GM19025 (cell line): Measurements from ENCODE around the gene RGL2.
A peak's percentile ranks its signal among the peaks of the same experiment; 100 is the strongest.
"Not testable (repeated sequence)": the region's sequence is repeated elsewhere in the genome, so short reads cannot be mapped to it uniquely, and the experiment has no call there.

Experiments used
- ATAC-seq: cut with Tn5 transposase; IDR thresholded peaks from one replicate; pipeline ENCODE4 v1.9.1; 2021; ENCODE audit warnings: mild to moderate bottlenecking, low read depth, moderate library complexity; ENCODE audit not compliant: unreplicated experiment

RGL2 gene

GRCh38 chr6:33275795-33276580, 22.8 kb downstream of the RGL2 start:
- not testable (repeated sequence) for ATAC-seq

DNA sequence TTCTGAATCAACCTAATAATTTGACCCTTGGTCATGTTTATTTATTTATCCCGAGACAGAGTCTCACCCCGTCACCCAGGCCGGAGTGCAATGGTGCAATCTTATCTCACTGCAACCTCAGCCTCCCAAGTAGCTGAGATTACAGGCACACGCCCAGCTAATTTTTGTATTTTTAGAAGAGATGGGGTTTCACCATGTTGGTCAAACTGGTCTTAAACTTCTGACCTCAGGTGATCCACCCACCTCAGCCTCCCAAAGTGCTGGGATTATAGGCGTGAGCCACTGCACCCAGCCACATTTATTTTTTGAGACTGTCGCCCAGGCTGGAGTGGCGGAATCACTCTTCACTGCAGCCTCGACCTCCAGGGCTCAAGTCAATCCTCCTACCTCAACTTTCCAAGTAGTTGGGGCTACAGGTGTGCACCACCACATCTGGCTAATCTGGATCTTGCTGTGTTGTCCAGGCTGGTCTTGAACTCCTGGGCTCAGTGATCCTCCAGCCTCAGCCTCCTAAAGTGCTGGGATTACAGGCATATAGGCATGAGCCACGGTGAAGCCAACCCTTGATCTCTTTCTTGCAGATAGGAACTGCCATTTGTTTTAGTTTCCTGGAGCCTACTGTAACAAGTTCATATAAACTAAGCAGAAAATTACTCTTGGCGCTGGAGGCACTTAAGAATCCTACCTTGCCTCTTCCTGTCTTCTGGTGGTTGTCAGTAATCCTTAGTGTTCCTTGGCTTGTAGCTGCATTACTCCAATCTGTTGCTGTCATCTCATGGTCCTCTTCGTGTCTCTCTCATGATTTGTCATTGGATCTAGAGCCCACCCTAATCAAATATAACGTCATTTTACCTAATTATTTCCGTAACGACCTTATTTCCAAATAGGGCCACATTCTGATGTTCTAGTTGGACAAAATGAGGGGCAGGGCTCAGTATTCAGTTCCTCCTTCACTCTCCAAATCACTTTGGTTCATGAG, 24.5 kb downstream of the RGL2 start:
- ATAC-seq = no peak

DNA sequence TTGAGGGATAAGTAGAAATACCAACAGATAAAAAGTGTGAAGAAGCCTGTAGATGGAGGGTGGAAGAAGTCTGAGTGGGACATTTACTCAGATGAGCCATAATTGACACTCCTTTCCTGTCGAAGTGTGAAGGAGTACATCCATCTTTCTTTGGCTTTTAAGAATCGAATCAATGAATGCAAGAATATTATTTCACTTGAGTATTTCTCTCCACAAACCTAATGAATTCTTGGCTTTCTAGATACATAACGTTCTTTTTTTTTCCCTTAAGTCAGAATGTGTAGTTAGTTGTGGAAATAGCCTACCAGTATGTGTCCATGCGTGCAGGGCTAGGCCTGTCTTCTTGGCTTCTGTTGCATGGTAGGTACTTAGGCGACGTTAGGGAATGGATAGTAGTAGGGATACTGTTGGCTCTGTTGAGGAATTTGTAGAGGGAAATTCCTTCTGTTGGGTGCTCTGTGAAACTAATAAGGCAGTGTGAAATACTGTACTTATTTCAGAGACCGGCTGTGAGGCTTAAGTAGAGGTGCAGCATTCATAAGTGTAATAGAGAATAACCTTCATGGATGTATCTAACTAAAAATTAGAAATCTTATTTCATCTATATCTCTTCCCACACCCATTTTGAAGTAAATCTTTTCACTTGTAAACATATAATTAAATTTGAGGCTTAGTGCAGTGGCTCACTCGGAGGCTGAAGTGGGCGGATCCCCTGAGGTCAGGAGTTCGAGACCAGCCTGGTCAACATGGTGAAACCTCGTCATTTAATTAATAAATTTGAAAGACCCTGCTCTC, 25.4 kb downstream of the RGL2 start:
- no peak for ATAC-seq

GRCh38 chr6:33272275-33273128, 26.2 kb downstream of the RGL2 start:
- no peak for ATAC-seq

DNA sequence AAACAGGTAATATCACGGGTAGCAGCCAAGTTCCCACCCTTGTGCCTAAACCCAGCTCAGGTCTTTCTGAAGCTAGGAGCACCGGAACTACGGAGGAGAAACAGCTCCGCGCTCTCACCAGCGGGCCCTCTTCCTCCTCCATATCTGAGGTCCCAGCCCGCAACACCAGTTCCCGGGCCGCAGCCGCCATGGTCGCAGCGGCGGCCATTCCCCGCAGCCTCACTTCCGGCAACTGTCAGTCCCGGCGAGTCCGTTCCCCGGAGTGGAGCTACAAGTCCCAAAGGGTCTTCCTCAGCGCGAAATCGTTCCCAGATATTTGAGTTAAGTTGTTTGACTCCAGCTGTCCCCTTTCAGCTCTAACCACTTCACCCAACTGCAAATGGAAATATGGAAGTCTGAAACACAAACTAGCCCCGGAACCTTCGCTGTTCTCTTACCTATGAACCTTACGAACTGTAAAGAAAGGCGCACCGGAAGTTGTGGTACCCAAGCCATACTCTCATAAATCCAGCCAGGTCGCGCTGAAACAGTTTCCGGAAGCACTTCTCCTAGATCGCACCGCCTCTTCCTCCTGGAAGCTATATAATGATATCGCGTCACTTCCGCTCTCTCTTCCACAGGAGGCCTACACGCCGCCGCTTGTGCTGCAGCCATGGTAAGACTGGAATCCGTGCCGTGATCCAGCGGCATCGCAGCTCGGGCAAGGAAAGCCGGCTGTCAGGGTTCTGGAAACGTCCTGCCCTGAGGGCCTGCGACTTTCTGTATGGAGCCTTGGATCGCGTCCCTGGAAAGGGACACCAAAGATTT, 27.1 kb downstream of the RGL2 start, which contains the start of the genes RPS18 and VPS52:
RPS18 (plus strand) TSS at position 608 of the 807 bp plus-strand sequence; CDS start at position 653, 45 bp downstream.
VPS52 (minus strand) TSS at position 409 of the 807 bp plus-strand sequence; CDS start at position 208, 201 bp downstream.
- peak; percentile 63 for ATAC-seq

GRCh38 chr6:33271117-33271467, 27.6 kb downstream of the RGL2 start:
- ATAC-seq = peak; percentile 20

- no peak for ATAC-seq
Measured at GRCh38 chr6:33264015-33264414, 34.7 kb downstream of the RGL2 start.

DNA sequence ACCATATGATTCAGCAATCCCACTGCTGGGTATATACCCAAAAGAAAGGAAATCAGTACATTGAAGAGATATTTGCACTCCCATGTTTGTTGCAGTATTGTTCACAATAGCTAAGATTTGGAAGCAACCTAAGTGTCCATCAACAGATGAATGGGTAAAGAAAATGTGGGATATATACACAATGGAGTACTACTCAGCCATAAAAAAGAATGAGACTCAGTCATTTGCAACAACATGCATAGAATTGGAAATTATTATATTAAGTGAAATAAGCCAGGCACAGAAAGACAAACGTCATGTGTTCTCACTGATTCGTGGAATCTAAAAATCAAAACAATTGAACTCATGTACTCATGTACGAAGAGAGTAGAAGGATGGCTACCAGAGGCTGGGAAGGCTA, 36.3 kb downstream of the RGL2 start:
- ATAC-seq = not testable (repeated sequence)

GRCh38 chr6:33259032-33259431, 39.7 kb downstream of the RGL2 start:
- no peak for ATAC-seq

GRCh38 chr6:33254591-33254990, 44.2 kb downstream of the RGL2 start:
- ATAC-seq = no peak

DNA sequence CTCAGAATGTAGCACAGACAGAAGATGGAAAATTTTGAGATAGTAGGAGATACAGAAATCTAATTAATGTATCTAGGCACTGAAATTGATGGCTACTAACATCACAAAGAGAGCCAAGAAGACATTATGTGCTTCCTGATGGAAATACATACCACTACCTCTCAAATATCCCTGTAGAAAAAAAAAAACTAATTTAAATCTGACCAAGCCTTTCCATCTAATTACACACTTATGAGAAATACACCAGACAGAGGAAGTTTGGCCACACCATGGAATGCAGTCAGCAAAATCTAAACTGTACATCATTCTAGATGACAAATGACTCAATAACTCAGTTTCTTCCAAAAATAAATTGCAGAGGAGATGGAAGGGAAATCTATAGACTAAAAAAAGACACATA, 46.0 kb downstream of the RGL2 start:
- no peak for ATAC-seq

DNA sequence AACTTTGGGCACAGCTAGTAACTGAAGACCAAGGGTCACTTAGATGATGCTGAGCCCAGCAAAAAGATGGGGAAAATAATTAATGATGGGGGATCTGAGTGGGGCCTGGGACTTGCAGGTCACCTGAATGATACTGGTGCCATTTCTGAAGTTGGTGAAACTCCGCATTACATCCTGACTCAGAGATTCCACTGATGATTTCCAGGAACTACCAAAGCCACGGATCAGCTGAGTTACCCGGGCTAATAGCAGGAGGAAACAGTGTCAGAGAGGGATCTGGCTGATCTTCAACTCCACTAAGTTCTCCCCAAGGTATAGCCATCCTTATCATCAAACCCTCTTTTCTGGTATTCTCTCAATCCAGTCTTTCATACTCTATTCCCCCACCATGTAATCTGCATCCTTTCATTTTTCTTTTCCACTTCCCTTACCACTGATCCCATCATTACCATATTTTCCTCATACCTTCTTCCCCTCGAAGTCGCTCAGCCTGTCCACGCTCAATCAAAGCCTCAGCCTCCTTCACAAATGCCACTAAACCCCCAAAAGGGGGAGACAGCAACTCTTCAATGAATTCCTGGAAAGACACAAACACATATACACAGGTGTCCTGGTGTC, 47.2 kb downstream of the RGL2 start:
- no peak for ATAC-seq

DNA sequence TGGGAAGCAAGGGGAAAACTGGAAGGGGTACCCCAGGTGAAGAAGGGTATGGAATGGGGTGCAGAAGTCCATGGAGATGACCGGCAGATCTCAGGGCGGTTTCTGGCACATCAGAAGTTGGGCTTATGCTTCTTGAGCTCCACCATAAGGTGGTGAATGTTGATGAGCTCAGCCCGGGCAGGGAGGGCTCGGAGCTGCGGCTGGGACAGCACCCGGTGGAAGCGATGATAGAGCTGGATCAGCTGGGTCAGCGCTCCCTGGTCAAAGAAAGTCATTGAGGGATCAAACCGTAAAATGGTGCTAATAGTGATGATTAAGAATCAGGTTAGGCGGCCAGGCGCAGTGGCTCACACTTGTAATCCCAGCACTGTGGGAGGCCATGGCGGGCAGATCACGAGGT, 48.0 kb downstream of the RGL2 start:
- no peak for ATAC-seq

DNA sequence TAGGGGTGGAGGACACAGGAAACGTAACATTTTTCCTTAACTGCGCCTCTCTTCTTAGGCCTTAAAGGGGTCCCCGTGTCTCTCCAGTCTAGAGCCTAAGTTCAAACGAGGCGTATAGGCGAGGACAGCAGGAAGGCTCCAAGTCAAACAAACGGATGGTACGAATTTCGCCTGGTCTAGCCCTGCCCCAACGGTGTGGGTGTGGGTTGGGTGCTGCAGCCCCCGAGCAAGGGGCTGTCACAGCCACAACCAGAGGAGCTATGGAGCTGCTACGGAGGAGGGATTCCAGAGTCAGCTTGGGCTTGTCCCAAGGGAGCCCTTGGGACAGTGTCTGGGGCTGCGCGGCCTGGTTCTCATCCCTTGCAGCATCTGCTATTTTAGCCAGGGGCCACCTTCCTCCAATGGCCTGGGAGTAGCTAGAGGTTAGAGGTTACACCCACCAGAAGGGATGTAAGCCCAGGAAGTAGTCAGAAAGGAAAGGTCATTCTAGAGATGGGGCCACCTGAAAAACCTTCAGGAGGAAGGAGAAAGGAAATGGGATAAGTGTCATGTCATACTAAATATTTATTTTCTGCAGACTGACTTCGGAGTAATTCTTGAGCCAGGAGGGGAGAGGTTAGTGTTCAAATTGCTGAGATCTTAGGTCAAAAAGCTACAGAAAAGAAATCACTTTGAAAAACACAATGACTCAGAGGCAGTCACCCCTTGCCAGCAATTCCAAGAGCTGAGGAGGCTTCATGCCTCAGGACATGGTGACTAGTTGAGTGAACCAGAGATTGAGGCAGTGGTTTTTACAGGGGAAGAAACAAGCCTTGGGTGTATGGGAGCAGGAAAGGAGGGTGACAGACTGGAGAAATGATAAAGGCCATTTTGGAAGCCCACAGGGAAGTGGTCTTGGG, 48.8 kb downstream of the RGL2 start:
- ATAC-seq = no peak

GRCh38 chr6:33248932-33249731, 49.6 kb downstream of the RGL2 start:
- ATAC-seq = peak; percentile 92

DNA sequence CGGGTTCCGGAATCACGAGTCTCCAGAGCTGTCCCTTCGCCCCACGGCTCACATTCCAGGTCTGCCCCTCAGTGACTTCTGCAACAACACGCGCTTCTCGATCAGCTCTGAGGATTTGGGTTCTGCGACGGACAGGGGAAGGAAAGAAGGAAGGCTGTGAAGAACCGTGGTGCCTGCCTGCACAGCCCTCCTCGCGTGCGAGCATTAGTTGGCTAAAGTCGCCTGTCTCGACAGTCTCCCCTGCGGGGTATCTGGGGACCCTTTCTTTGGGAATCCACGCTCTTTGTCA, 50.2 kb downstream of the RGL2 start:
- ATAC-seq = no peak
